ENCODE results near the gene UBE2M. TPM values are rescaled to one million over a fixed set of nuclear protein-coding genes. Genes with fewer than 3 reads are reported as not detected.

Gene UBE2M
- total RNA-seq, 1 donor from 2014 or later = 73.6 TPM

GRCh38 chr19:58538257-58539168, 19.9 kb downstream of the UBE2M start:
- Histone ChIP-seq H3K36me3 (ENCODE audit: control insufficient read depth in 3 of 3, insufficient read depth in 3 of 3, low read length in 3 of 3) (no peaks in the 10 kb centered on the region), H3K27me3 (ENCODE audit: control insufficient read depth in 3 of 3, insufficient read depth in 3 of 3, low read length in 3 of 3) (peaks cover 18 to 34% (median 26%) of the 10 kb centered on the region in 3 donors), H3K9me3 (ENCODE audit: control insufficient read depth in 3 of 3, low read length in 3 of 3) (no peaks in the 10 kb centered on the region), H3K4me3 (ENCODE audit: low read length in 3 of 3) (peak overlapping the region in 1 of 3 donors; percentile 23), H3K9ac (ENCODE audit: low read depth in 1 of 3, low read length in 3 of 3) (peak overlapping the region in 1 of 3 donors; percentile 19), H3K4me1 (ENCODE audit: control insufficient read depth in 3 of 3, insufficient read depth in 3 of 3, low read length in 3 of 3) (peaks cover 0 to 6% (median 3%) of the 10 kb centered on the region in 3 donors), H3K27ac (ENCODE audit: low read depth, low read length) (no peak overlapping the region)

GRCh38 chr19:58536852-58537798, 21.3 kb downstream of the UBE2M start:
- Histone ChIP-seq H3K36me3 (ENCODE audit: control insufficient read depth in 3 of 3, insufficient read depth in 3 of 3, low read length in 3 of 3) (no peaks in the 10 kb centered on the region), H3K27ac (ENCODE audit: low read depth, low read length) (no peak overlapping the region), H3K4me3 (ENCODE audit: low read length in 3 of 3) (no peak overlapping the region), H3K9ac (ENCODE audit: low read depth in 1 of 3, low read length in 3 of 3) (no peak overlapping the region), H3K27me3 (ENCODE audit: control insufficient read depth in 3 of 3, insufficient read depth in 3 of 3, low read length in 3 of 3) (peaks cover 15 to 33% (median 26%) of the 10 kb centered on the region in 3 donors), H3K4me1 (ENCODE audit: control insufficient read depth in 3 of 3, insufficient read depth in 3 of 3, low read length in 3 of 3) (peaks cover 0 to 5% (median 2%) of the 10 kb centered on the region in 3 donors), H3K9me3 (ENCODE audit: control insufficient read depth in 3 of 3, low read length in 3 of 3) (no peaks in the 10 kb centered on the region)

- Histone ChIP-seq H3K27me3 (ENCODE audit: control insufficient read depth in 3 of 3, insufficient read depth in 3 of 3, low read length in 3 of 3) (peaks cover 18 to 38% (median 34%) of the 10 kb centered on the region in 3 donors), H3K27ac (ENCODE audit: low read depth, low read length) (no peak overlapping the region), H3K4me3 (ENCODE audit: low read length in 3 of 3) (no peak overlapping the region), H3K9me3 (ENCODE audit: control insufficient read depth in 3 of 3, low read length in 3 of 3) (no peaks in the 10 kb centered on the region), H3K36me3 (ENCODE audit: control insufficient read depth in 3 of 3, insufficient read depth in 3 of 3, low read length in 3 of 3) (no peaks in the 10 kb centered on the region), H3K9ac (ENCODE audit: low read depth in 1 of 3, low read length in 3 of 3) (no peak overlapping the region), H3K4me1 (ENCODE audit: control insufficient read depth in 3 of 3, insufficient read depth in 3 of 3, low read length in 3 of 3) (peaks cover 0 to 5% (median 2%) of the 10 kb centered on the region in 3 donors)
Measured at GRCh38 chr19:58535857-58536256, 22.6 kb downstream of the UBE2M start.

- H3K36me3 ChIP-seq (ENCODE audit: control insufficient read depth in 3 of 3, insufficient read depth in 3 of 3, low read length in 3 of 3) = no peaks in the 10 kb centered on the region
- H3K9ac ChIP-seq (ENCODE audit: low read depth in 1 of 3, low read length in 3 of 3) = no peak overlapping the region
- no peak overlapping the region for H3K27ac ChIP-seq (ENCODE audit: low read depth, low read length)
- H3K9me3 ChIP-seq (ENCODE audit: control insufficient read depth in 3 of 3, low read length in 3 of 3) = no peaks in the 10 kb centered on the region
- H3K27me3 ChIP-seq (ENCODE audit: control insufficient read depth in 3 of 3, insufficient read depth in 3 of 3, low read length in 3 of 3) = peaks cover 5 to 16% (median 9%) of the 10 kb centered on the region in 3 donors
- H3K4me1 ChIP-seq (ENCODE audit: control insufficient read depth in 3 of 3, insufficient read depth in 3 of 3, low read length in 3 of 3) = no peaks in the 10 kb centered on the region
- no peak overlapping the region for H3K4me3 ChIP-seq (ENCODE audit: low read length in 3 of 3)
Measured at GRCh38 chr19:58531034-58531840, 27.2 kb downstream of the UBE2M start.

- Histone ChIP-seq H3K27me3 (ENCODE audit: control insufficient read depth in 3 of 3, insufficient read depth in 3 of 3, low read length in 3 of 3) (peaks cover 5 to 11% (median 9%) of the 10 kb centered on the region in 3 donors), H3K36me3 (ENCODE audit: control insufficient read depth in 3 of 3, insufficient read depth in 3 of 3, low read length in 3 of 3) (no peaks in the 10 kb centered on the region), H3K9ac (ENCODE audit: low read depth in 1 of 3, low read length in 3 of 3) (no peak overlapping the region), H3K4me3 (ENCODE audit: low read length in 3 of 3) (no peak overlapping the region), H3K27ac (ENCODE audit: low read depth, low read length) (no peak overlapping the region), H3K4me1 (ENCODE audit: control insufficient read depth in 3 of 3, insufficient read depth in 3 of 3, low read length in 3 of 3) (no peaks in the 10 kb centered on the region), H3K9me3 (ENCODE audit: control insufficient read depth in 3 of 3, low read length in 3 of 3) (no peaks in the 10 kb centered on the region)
Measured at GRCh38 chr19:58529405-58529804, 29.0 kb downstream of the UBE2M start.

GRCh38 chr19:58522709-58523108, 35.7 kb downstream of the UBE2M start:
- H3K4me1 ChIP-seq (ENCODE audit: control insufficient read depth in 3 of 3, insufficient read depth in 3 of 3, low read length in 3 of 3) = peaks cover 19 to 29% (median 21%) of the 10 kb centered on the region in 3 donors
- H3K27ac ChIP-seq (ENCODE audit: low read depth, low read length) = no peak overlapping the region
- H3K4me3 ChIP-seq (ENCODE audit: low read length in 3 of 3) = no peak overlapping the region
- H3K36me3 ChIP-seq (ENCODE audit: control insufficient read depth in 3 of 3, insufficient read depth in 3 of 3, low read length in 3 of 3) = peaks cover 0 to under 1% (median 0%) of the 10 kb centered on the region in 3 donors
- H3K9me3 ChIP-seq (ENCODE audit: control insufficient read depth in 3 of 3, low read length in 3 of 3) = no peaks in the 10 kb centered on the region
- H3K9ac ChIP-seq (ENCODE audit: low read depth in 1 of 3, low read length in 3 of 3) = peak overlapping the region in 1 of 3 donors; percentile 8
- no peaks in the 10 kb centered on the region for H3K27me3 ChIP-seq (ENCODE audit: control insufficient read depth in 3 of 3, insufficient read depth in 3 of 3, low read length in 3 of 3)

- Histone ChIP-seq H3K27ac (ENCODE audit: low read depth, low read length) (no peak overlapping the region), H3K9ac (ENCODE audit: low read depth in 1 of 3, low read length in 3 of 3) (no peak overlapping the region), H3K27me3 (ENCODE audit: control insufficient read depth in 3 of 3, insufficient read depth in 3 of 3, low read length in 3 of 3) (no peaks in the 10 kb centered on the region), H3K9me3 (ENCODE audit: control insufficient read depth in 3 of 3, low read length in 3 of 3) (no peaks in the 10 kb centered on the region), H3K4me1 (ENCODE audit: control insufficient read depth in 3 of 3, insufficient read depth in 3 of 3, low read length in 3 of 3) (peaks cover 24 to 39% (median 25%) of the 10 kb centered on the region in 3 donors), H3K4me3 (ENCODE audit: low read length in 3 of 3) (no peak overlapping the region), H3K36me3 (ENCODE audit: control insufficient read depth in 3 of 3, insufficient read depth in 3 of 3, low read length in 3 of 3) (peaks cover 3 to 9% (median 8%) of the 10 kb centered on the region in 3 donors)
Measured at GRCh38 chr19:58521651-58522050, 36.8 kb downstream of the UBE2M start.

- Histone ChIP-seq H3K27ac (ENCODE audit: low read depth, low read length) (peak overlapping the region; percentile 94), H3K4me3 (ENCODE audit: low read length in 3 of 3) (peak overlapping the region; percentile 93 to 97 (median 96)), H3K9ac (ENCODE audit: low read depth in 1 of 3, low read length in 3 of 3) (peak overlapping the region; percentile 95 to 96 (median 95)), H3K36me3 (ENCODE audit: control insufficient read depth in 3 of 3, insufficient read depth in 3 of 3, low read length in 3 of 3) (peaks cover 11 to 18% (median 17%) of the 10 kb centered on the region in 3 donors), H3K4me1 (ENCODE audit: control insufficient read depth in 3 of 3, insufficient read depth in 3 of 3, low read length in 3 of 3) (peaks cover 35 to 51% (median 35%) of the 10 kb centered on the region in 3 donors), H3K9me3 (ENCODE audit: control insufficient read depth in 3 of 3, low read length in 3 of 3) (no peaks in the 10 kb centered on the region), H3K27me3 (ENCODE audit: control insufficient read depth in 3 of 3, insufficient read depth in 3 of 3, low read length in 3 of 3) (no peaks in the 10 kb centered on the region)
Measured at GRCh38 chr19:58520257-58520599, 38.2 kb downstream of the UBE2M start.

Data from skeletal muscle tissue (tissue), 4 donors.